Measurements from ENCODE around the gene PPIA. TPM values are rescaled to one million over a fixed set of nuclear protein-coding genes. Genes with fewer than 3 reads are reported as not detected.
"Not testable (repeated sequence)": the region's sequence is repeated elsewhere in the genome, so short reads cannot be mapped to it uniquely, and the experiment has no call there.

PPIA gene
- total RNA-seq, 1 donor from 2014 or later: 2,446 TPM

GRCh38 chr7:44783407-44783806 lies 13.1 kb upstream of the PPIA start:
- no peak overlapping the region for H3K4me3 Mint-ChIP-seq (ENCODE audit: low read depth)
- intact Hi-C loops (cut with micrococcal nuclease): no loop called here
- H3K27ac Mint-ChIP-seq: no peak overlapping the region
- DNase-seq (ENCODE audit: low spot score): no peak
- no peaks in the 10 kb centered on the region for H3K27me3 Mint-ChIP-seq (ENCODE audit: low read depth)
- no peaks in the 10 kb centered on the region for H3K36me3 Mint-ChIP-seq (ENCODE audit: low read depth)
- peaks cover 7% of the 10 kb centered on the region for H3K9me3 Mint-ChIP-seq
- H3K4me1 Mint-ChIP-seq (ENCODE audit: low read depth): no peaks in the 10 kb centered on the region

- Mint-ChIP-seq H3K9me3 (peaks cover 7% of the 10 kb centered on the region), H3K4me3 (ENCODE audit: low read depth) (no peak overlapping the region), H3K4me1 (ENCODE audit: low read depth) (no peaks in the 10 kb centered on the region), H3K36me3 (ENCODE audit: low read depth) (no peaks in the 10 kb centered on the region), H3K27me3 (ENCODE audit: low read depth) (no peaks in the 10 kb centered on the region), H3K27ac (no peak overlapping the region)
- DNase-seq (ENCODE audit: low spot score): no peak
- intact Hi-C loops (cut with micrococcal nuclease): no loop called here
Measured at GRCh38 chr7:44784364-44784763, 12.1 kb upstream of the PPIA start.

- H3K4me3 Mint-ChIP-seq (ENCODE audit: low read depth); H3K27ac Mint-ChIP-seq; H3K9me3 Mint-ChIP-seq; intact Hi-C loops (cut with micrococcal nuclease); H3K36me3 Mint-ChIP-seq (ENCODE audit: low read depth); DNase-seq (ENCODE audit: low spot score); H3K27me3 Mint-ChIP-seq (ENCODE audit: low read depth); H3K4me1 Mint-ChIP-seq (ENCODE audit: low read depth): not testable (repeated sequence)
Measured at GRCh38 chr7:44785218-44785617, 11.3 kb upstream of the PPIA start.

GRCh38 chr7:44787041-44787440 lies 9.4 kb upstream of the PPIA start:
- H3K36me3 Mint-ChIP-seq (ENCODE audit: low read depth): no peaks in the 10 kb centered on the region
- H3K27me3 Mint-ChIP-seq (ENCODE audit: low read depth): no peaks in the 10 kb centered on the region
- no peak for DNase-seq (ENCODE audit: low spot score)
- peaks cover 7% of the 10 kb centered on the region for H3K9me3 Mint-ChIP-seq
- no peak overlapping the region for H3K4me3 Mint-ChIP-seq (ENCODE audit: low read depth)
- no peaks in the 10 kb centered on the region for H3K4me1 Mint-ChIP-seq (ENCODE audit: low read depth)
- no peak overlapping the region for H3K27ac Mint-ChIP-seq
- intact Hi-C loops (cut with micrococcal nuclease): no loop called here

- H3K9me3 Mint-ChIP-seq: peaks cover 7% of the 10 kb centered on the region
- intact Hi-C loops (cut with micrococcal nuclease): no loop called here
- H3K36me3 Mint-ChIP-seq (ENCODE audit: low read depth): no peaks in the 10 kb centered on the region
- H3K27ac Mint-ChIP-seq: no peak overlapping the region
- no peak for DNase-seq (ENCODE audit: low spot score)
- H3K4me1 Mint-ChIP-seq (ENCODE audit: low read depth): no peaks in the 10 kb centered on the region
- no peaks in the 10 kb centered on the region for H3K27me3 Mint-ChIP-seq (ENCODE audit: low read depth)
- H3K4me3 Mint-ChIP-seq (ENCODE audit: low read depth): no peak overlapping the region
Measured at GRCh38 chr7:44787762-44788161, 8.7 kb upstream of the PPIA start.

- Mint-ChIP-seq H3K4me3 (ENCODE audit: low read depth) (no peak overlapping the region), H3K36me3 (ENCODE audit: low read depth) (no peaks in the 10 kb centered on the region)
Measured at GRCh38 chr7:44789990-44790389, 6.5 kb upstream of the PPIA start.

GRCh38 chr7:44791278-44792219 lies 4.9 kb upstream of the PPIA start:
- DNase-seq (ENCODE audit: low spot score): no peak
- intact Hi-C loops (cut with micrococcal nuclease): no loop called here
- Mint-ChIP-seq H3K36me3 (ENCODE audit: low read depth) (no peaks in the 10 kb centered on the region), H3K4me1 (ENCODE audit: low read depth) (no peaks in the 10 kb centered on the region), H3K4me3 (ENCODE audit: low read depth) (no peak overlapping the region), H3K9me3 (no peaks in the 10 kb centered on the region), H3K27ac (no peak overlapping the region), H3K27me3 (ENCODE audit: low read depth) (no peaks in the 10 kb centered on the region)

More at GRCh38 chr7:44789990-44790389, 6.5 kb upstream of the PPIA start:
- H3K27ac Mint-ChIP-seq: no peak overlapping the region
- H3K9me3 Mint-ChIP-seq: no peaks in the 10 kb centered on the region
- no peaks in the 10 kb centered on the region for H3K4me1 Mint-ChIP-seq (ENCODE audit: low read depth)
- no peaks in the 10 kb centered on the region for H3K27me3 Mint-ChIP-seq (ENCODE audit: low read depth)
- no peak for DNase-seq (ENCODE audit: low spot score)
- intact Hi-C loops (cut with micrococcal nuclease): no loop called here

- no peak for DNase-seq (ENCODE audit: low spot score)
- H3K36me3 Mint-ChIP-seq (ENCODE audit: low read depth): peaks cover 20% of the 10 kb centered on the region
Measured at GRCh38 chr7:44793919-44794318, 2.6 kb upstream of the PPIA start.

GRCh38 chr7:44794331-44794730 lies 2.1 kb upstream of the PPIA start:
- Mint-ChIP-seq H3K27ac (no peak overlapping the region), H3K27me3 (ENCODE audit: low read depth) (no peaks in the 10 kb centered on the region), H3K4me1 (ENCODE audit: low read depth) (peaks cover 10% of the 10 kb centered on the region), H3K36me3 (ENCODE audit: low read depth) (peaks cover 22% of the 10 kb centered on the region), H3K9me3 (no peaks in the 10 kb centered on the region), H3K4me3 (ENCODE audit: low read depth) (peak overlapping the region; percentile 8)
- intact Hi-C loops (cut with micrococcal nuclease): no loop called here
- no peak for DNase-seq (ENCODE audit: low spot score)

More at GRCh38 chr7:44793919-44794318, 2.6 kb upstream of the PPIA start:
- Mint-ChIP-seq H3K27me3 (ENCODE audit: low read depth) (no peaks in the 10 kb centered on the region), H3K4me1 (ENCODE audit: low read depth) (peaks cover 10% of the 10 kb centered on the region), H3K27ac (no peak overlapping the region), H3K4me3 (ENCODE audit: low read depth) (no peak overlapping the region), H3K9me3 (no peaks in the 10 kb centered on the region)
- intact Hi-C loops (cut with micrococcal nuclease): no loop called here

- H3K4me3 Mint-ChIP-seq (ENCODE audit: low read depth): peak overlapping the region; percentile 98
- no peaks in the 10 kb centered on the region for H3K9me3 Mint-ChIP-seq
- intact Hi-C loops (cut with micrococcal nuclease): loop anchor here (1.0 to 2.0 kb wide), 10 partner anchors 48 to 335 kb away; partner anchors contain the start of genes H2AZ2, NUDCD3, PURB and TMED4
Measured at GRCh38 chr7:44796034-44796503, 412 bp upstream of the PPIA start.

GRCh38 chr7:44797329-44798258 lies 1.1 kb downstream of the PPIA start:
- intact Hi-C loops (cut with micrococcal nuclease): loop anchor here (2.0 kb wide), 6 partner anchors 63 to 337 kb away; partner anchors contain the start of gene NUDCD3
- Mint-ChIP-seq H3K9me3 (no peaks in the 10 kb centered on the region), H3K36me3 (ENCODE audit: low read depth) (peaks cover 55% of the 10 kb centered on the region), H3K4me3 (ENCODE audit: low read depth) (peak overlapping the region; percentile 98), H3K4me1 (ENCODE audit: low read depth) (peaks cover 28% of the 10 kb centered on the region), H3K27ac (peak overlapping the region; percentile 95), H3K27me3 (ENCODE audit: low read depth) (no peaks in the 10 kb centered on the region)
- DNase-seq (ENCODE audit: low spot score): peak; percentile 80

More at GRCh38 chr7:44796034-44796503, 412 bp upstream of the PPIA start:
- DNase-seq (ENCODE audit: low spot score): no peak
- Mint-ChIP-seq H3K36me3 (ENCODE audit: low read depth) (peaks cover 39% of the 10 kb centered on the region), H3K4me1 (ENCODE audit: low read depth) (peaks cover 21% of the 10 kb centered on the region), H3K27ac (peak overlapping the region; percentile 95), H3K27me3 (ENCODE audit: low read depth) (no peaks in the 10 kb centered on the region)

GRCh38 chr7:44798649-44799305 lies 2.3 kb downstream of the PPIA start:
- intact Hi-C loops (cut with micrococcal nuclease): no loop called here
- Mint-ChIP-seq H3K4me3 (ENCODE audit: low read depth) (peak overlapping the region; percentile 98), H3K27me3 (ENCODE audit: low read depth) (no peaks in the 10 kb centered on the region), H3K4me1 (ENCODE audit: low read depth) (peaks cover 28% of the 10 kb centered on the region), H3K36me3 (ENCODE audit: low read depth) (peaks cover 65% of the 10 kb centered on the region), H3K27ac (peak overlapping the region; percentile 39), H3K9me3 (no peaks in the 10 kb centered on the region)
- no peak for DNase-seq (ENCODE audit: low spot score)

Measured in activated T-helper 2 cell treated with anti-CD3 and anti-CD28 coated beads, Interferon-gamma antibody, Interleukin-2, Interleukin-4, amounts not matched to agents 10 μg/mL and 5 μg/mL and 100 μg/mL, durations not matched to agents 14 hours and 24 hours and 36 hours (primary cell).